ENCODE measurements around the gene RNF214. TPM values are rescaled to one million over a fixed set of nuclear protein-coding genes. Genes with fewer than 3 reads are reported as not detected.
A peak's percentile ranks its signal among the peaks of the same experiment; 100 is the strongest.
"Not testable (repeated sequence)": the region's sequence is repeated elsewhere in the genome, so short reads cannot be mapped to it uniquely, and the experiment has no call there.

The RNF214 gene
- total RNA-seq, 4 donors from 2014 or later, result 7.4 to 11.3 (median 9.5) TPM

DNA sequence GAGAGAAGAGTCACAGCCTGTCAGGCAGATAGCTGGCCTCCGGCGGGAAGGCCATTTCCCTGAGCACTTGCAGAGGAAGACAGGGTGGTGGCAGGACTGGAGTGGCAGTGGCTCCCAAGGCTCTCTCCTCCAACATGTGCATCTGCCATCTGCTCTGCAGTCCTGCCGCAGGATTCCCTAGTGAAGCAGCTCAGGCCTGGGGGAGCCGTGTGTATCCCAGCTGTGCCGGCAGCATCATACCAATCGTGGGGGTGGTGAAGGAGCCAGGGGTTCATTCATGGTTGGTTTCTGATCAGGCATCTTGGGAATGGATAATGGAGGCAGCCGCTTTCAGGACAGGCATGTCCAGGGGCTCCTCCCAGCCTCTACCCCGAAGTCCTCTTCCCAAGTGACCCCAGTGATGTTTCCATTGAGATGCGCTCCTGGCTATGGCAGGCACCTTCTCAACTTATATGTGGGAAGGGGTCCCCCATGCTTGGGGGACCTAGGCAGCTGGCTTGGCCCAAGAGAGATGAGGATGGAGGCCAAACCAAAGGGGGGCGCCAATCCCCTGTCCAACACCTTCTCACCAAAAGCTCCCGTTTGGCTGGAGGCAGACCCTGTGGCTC lies 27.2 kb upstream of the RNF214 start:
- DNase-seq (ENCODE audit: low spot score in 2 of 2), result peak in 1 of 2 donors; percentile 67
- intact Hi-C loops (cut with DNase I; ENCODE audit: low total_unique reads), result no loop called here
- TF ChIP-seq, protein P1, sequence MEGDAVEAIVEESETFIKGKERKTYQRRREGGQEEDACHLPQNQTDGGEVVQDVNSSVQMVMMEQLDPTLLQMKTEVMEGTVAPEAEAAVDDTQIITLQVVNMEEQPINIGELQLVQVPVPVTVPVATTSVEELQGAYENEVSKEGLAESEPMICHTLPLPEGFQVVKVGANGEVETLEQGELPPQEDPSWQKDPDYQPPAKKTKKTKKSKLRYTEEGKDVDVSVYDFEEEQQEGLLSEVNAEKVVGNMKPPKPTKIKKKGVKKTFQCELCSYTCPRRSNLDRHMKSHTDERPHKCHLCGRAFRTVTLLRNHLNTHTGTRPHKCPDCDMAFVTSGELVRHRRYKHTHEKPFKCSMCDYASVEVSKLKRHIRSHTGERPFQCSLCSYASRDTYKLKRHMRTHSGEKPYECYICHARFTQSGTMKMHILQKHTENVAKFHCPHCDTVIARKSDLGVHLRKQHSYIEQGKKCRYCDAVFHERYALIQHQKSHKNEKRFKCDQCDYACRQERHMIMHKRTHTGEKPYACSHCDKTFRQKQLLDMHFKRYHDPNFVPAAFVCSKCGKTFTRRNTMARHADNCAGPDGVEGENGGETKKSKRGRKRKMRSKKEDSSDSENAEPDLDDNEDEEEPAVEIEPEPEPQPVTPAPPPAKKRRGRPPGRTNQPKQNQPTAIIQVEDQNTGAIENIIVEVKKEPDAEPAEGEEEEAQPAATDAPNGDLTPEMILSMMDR (IDR thresholded peaks at IDR 0.05), result no peak
- no peak for TF ChIP-seq POLR2A (IDR thresholded peaks at IDR 0.05)
- no peak overlapping the region for H3K4me3 ChIP-seq (ENCODE audit: low read depth, poor library complexity, severe bottlenecking)
- 86 to 90% methylated on average over 10 to 11 of the region's 11 CpGs for WGBS, 2 donors

DNA sequence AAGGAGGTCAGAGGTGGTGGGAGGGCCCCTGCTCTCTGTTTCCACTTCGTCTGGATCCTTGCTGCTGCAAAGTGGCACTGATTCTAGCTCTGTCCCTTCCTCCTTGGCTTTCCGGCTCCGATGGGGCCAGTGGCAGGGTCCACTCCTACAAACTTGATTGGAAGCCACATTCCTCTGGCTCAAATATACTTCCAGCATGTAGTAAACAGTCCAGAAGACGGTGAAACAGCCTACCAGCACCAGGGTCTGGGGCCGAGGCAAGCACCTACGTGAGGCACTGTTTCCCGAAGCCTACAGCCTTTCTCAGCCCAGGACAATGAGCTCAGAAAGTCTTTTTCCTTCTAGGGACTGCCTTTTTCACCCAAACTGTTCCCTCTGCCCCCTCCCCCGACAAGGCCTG lies 26.4 kb upstream of the RNF214 start:
- H3K4me3 ChIP-seq (ENCODE audit: low read depth, poor library complexity, severe bottlenecking); DNase-seq (ENCODE audit: low spot score in 2 of 2); intact Hi-C loops (cut with DNase I; ENCODE audit: low total_unique reads): not testable (repeated sequence)
- 77 to 91% methylated on average over 7 to 8 of the region's 8 CpGs for WGBS, 2 donors

DNA sequence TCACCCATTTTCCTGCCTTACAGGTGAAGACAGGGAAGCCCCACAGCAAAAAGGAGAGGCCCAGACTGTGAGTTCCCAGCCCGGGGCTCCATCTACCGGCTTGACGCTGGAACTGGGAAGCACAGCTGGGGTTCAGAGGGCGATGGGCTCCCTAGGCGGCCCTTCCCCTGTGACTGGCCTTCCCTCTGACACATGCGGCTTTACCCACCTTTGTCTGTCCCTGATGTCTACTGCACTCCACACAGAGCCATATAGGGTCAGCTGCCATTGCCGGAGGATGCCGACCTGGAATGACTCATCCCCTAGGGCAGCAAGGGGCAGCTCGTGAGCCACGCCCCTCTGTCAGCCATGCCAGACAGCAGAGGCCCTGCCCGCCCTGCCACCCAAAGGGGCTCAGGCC lies 25.6 kb upstream of the RNF214 start:
- H3K4me3 ChIP-seq (ENCODE audit: low read depth, poor library complexity, severe bottlenecking); DNase-seq (ENCODE audit: low spot score in 2 of 2); intact Hi-C loops (cut with DNase I; ENCODE audit: low total_unique reads): not testable (repeated sequence)
- no CpG with 5 or more reads among the region's 11 CpGs for WGBS, 2 donors

DNA sequence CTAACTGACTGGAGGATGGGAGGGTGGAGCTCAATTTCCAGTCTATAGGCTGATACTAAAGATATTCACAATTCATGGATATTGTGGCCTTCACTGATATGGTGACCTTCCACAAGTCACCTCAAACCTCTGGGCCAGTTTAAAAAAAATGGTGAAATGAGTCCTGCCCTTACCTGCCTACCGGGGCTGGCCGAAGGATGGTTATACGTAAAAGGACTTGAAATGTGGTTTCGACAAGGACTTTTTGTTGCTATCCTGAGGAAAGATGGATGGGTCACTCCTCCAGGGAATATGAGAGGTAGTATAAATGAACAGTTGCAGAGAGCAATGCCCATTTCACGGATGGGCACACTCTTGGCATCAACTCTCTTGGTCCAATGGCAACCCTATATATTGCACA lies 25.0 kb upstream of the RNF214 start:
- intact Hi-C loops (cut with DNase I; ENCODE audit: low total_unique reads); H3K4me3 ChIP-seq (ENCODE audit: low read depth, poor library complexity, severe bottlenecking); DNase-seq (ENCODE audit: low spot score in 2 of 2): not testable (repeated sequence)
- 86 to 95% methylated on average over 4 to 5 of the region's 5 CpGs for WGBS, 2 donors

DNA sequence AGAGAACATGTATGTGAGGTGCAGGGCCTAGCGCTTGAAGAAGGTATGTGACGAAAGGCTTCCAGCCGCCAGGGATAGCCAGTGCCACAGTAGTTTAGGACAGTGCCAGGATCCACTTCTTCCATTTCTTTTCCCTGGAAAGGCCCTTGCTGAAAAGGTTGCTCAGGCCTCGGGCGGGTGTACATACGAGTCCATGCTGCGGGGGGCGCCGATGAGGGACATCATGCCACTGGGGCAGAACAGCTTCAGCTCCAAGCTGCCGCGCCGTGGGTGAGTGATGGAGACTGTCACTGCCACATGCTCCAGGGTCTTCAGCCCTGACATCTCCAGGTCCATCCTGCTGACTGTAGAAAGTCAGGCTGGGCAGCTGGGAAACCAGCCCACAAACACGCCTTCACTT lies 23.8 kb upstream of the RNF214 start:
- DNase-seq (ENCODE audit: low spot score in 2 of 2); intact Hi-C loops (cut with DNase I; ENCODE audit: low total_unique reads); H3K4me3 ChIP-seq (ENCODE audit: low read depth, poor library complexity, severe bottlenecking): not testable (repeated sequence)
- WGBS, 2 donors, result 86% methylated on average over 10 of the region's 13 CpGs; no CpG with 5 or more reads in 1 of the 2 donors

DNA sequence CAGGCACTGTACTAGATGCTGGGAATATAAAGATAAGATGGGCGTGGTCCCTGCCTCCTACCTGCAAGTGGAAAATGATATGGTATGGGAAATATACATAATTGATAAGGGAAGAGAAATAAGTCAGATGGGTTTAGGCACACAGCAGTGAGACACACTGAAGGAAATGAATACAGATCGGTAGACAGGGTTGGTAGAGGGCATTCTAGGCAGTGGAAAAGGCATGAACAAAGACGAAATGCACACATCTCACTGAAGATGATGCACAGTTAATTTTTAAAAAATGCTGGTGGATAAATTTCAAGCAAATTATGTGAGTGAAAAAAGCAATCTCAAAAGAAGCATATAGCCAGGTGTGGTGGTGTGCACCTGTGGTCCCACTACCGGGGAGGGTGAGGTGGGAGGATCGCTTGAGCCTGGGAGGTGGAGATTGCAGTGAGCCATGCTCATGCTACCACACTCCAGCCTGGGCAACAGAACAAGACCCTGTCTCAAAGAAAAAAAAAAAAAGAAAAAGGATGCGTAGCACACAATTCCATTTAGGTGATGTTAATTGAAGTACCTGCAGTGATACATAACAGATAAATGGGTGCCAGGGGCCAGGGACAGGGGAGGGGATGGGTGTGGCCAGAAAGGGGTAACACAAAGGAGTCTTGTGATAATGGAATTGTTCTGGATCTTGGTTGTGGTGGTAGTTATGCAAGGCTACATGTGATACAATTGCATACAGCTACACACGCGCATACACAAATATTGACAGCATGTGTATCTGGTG lies 22.9 kb upstream of the RNF214 start:
- WGBS, 2 donors, result 89 to 91% methylated on average over 7 to 8 of the region's 8 CpGs
- DNase-seq (ENCODE audit: low spot score in 2 of 2); intact Hi-C loops (cut with DNase I; ENCODE audit: low total_unique reads); H3K4me3 ChIP-seq (ENCODE audit: low read depth, poor library complexity, severe bottlenecking): not testable (repeated sequence)

DNA sequence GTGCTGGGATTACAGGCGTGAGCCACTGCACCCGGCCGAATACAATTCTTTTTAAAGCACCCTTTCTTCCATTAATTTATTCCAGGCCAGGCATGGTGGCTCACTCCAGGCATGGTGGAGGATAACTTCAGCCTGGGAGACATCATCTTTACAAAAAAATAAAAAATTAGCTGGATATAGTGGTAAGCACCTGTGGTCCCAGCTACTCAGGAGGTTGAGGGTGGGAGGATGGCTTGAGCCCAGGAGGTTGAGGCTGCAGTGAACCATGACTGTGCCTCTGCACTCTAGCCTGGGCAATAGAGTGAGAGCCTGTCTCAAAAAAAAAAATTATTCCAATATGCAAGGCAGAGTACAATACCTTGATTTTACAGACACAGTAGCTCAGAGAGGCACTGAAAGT lies 21.9 kb upstream of the RNF214 start:
- 94 to 95% methylated on average over 3 of the region's 3 CpGs for WGBS, 2 donors
- intact Hi-C loops (cut with DNase I; ENCODE audit: low total_unique reads), result no loop called here
- DNase-seq (ENCODE audit: low spot score in 2 of 2), result no peak
- H3K4me3 ChIP-seq (ENCODE audit: low read depth, poor library complexity, severe bottlenecking), result no peak overlapping the region
- TF ChIP-seq POLR2A (IDR thresholded peaks at IDR 0.05), result no peak
- TF ChIP-seq, protein P1 (IDR thresholded peaks at IDR 0.05), result no peak

DNA sequence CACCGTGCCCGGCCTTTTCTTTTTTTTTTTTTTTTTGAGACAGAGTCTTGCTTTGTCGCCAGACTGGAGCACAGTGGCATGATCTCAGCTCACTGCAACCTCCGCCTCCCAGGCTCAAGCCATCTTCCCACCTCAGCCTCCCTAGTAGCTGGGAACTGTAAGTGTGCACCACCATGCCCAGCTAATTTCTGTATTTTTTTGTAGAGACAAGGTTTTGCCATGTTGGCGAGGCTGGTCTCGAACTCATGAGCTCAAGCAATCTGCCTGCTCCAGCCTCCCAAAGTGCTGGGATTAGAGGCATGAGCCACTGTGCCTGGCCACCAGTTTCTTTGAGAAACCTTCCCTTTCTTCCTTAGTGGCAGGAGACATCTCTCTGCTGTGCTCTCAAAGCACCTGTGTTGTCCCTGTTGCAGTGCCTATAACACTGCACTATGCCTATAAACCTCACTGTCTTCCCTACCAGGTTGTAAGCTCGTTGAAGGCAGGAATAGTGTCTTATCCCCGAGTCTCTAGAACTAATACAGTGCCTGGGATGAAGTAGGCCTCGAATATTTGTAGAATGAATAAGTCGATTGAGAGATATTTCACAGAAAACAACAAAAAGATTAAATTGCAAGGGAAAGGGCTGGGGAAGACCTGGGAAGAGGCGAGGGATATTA lies 19.6 kb upstream of the RNF214 start:
- H3K4me3 ChIP-seq (ENCODE audit: low read depth, poor library complexity, severe bottlenecking), result no peak overlapping the region
- intact Hi-C loops (cut with DNase I; ENCODE audit: low total_unique reads), result no loop called here
- 93 to 97% methylated on average over 11 of the region's 11 CpGs for WGBS, 2 donors
- TF ChIP-seq, protein P1 (IDR thresholded peaks at IDR 0.05), result no peak
- TF ChIP-seq POLR2A (IDR thresholded peaks at IDR 0.05), result no peak
- no peak for DNase-seq (ENCODE audit: low spot score in 2 of 2)
